ENCODE data around the gene ZNF595. TPM values are rescaled to one million over a fixed set of nuclear protein-coding genes. Genes with fewer than 3 reads are reported as not detected.
A peak's percentile ranks its signal among the peaks of the same experiment; 100 is the strongest.
"Not testable (repeated sequence)": the region's sequence is repeated elsewhere in the genome, so short reads cannot be mapped to it uniquely, and the experiment has no call there.

The ZNF595 gene
- total RNA-seq, 4 donors from 2014 or later, result 15.3 to 31.5 (median 24.2) TPM

- DNase-seq (ENCODE audit: low spot score in 2 of 2), result no peak
- Histone ChIP-seq H3K36me3 (no peaks in the 10 kb centered on the region), H3K4me3 (no peak overlapping the region), H3K4me1 (no peaks in the 10 kb centered on the region), H3K27me3 (peaks cover 13% of the 10 kb centered on the region), H3K9me3 (no peaks in the 10 kb centered on the region), H3K27ac (no peak overlapping the region)
- WGBS, result 80% methylated on average over 2 of the region's 2 CpGs
- TF ChIP-seq POLR2AphosphoS5 (IDR thresholded peaks at IDR 0.05) (no peak), CTCF (IDR thresholded peaks at IDR 0.05) (no peak)
Observed at GRCh38 chr4:113732-114131, 60.6 kb downstream of the ZNF595 start.

- H3K9me3 ChIP-seq, result no peaks in the 10 kb centered on the region
- H3K36me3 ChIP-seq, result no peaks in the 10 kb centered on the region
- peaks cover 9% of the 10 kb centered on the region for H3K27me3 ChIP-seq
- DNase-seq (ENCODE audit: low spot score in 2 of 2), result no peak
- TF ChIP-seq POLR2AphosphoS5 (IDR thresholded peaks at IDR 0.05), result no peak
- H3K4me3 ChIP-seq, result no peak overlapping the region
- H3K27ac ChIP-seq, result no peak overlapping the region
- no peaks in the 10 kb centered on the region for H3K4me1 ChIP-seq
Observed at GRCh38 chr4:114149-114548, 61.0 kb downstream of the ZNF595 start.

- Histone ChIP-seq H3K27me3 (no peaks in the 10 kb centered on the region), H3K4me3 (no peak overlapping the region), H3K27ac (no peak overlapping the region), H3K9me3 (no peaks in the 10 kb centered on the region), H3K36me3 (no peaks in the 10 kb centered on the region), H3K4me1 (no peaks in the 10 kb centered on the region)
- no peak for DNase-seq (ENCODE audit: low spot score in 2 of 2)
- TF ChIP-seq EP300 (IDR thresholded peaks at IDR 0.05) (no peak), POLR2A (IDR thresholded peaks at IDR 0.05) (no peak), POLR2AphosphoS5 (IDR thresholded peaks at IDR 0.05) (no peak), CTCF (IDR thresholded peaks at IDR 0.05) (no peak)
- 95% methylated on average over 1 of the region's 1 CpG for WGBS
Observed at GRCh38 chr4:116499-116898, 63.4 kb downstream of the ZNF595 start.

GRCh38 chr4:120616-121015, 67.5 kb downstream of the ZNF595 start:
- H3K4me1 ChIP-seq, result peaks cover 9% of the 10 kb centered on the region
- no peaks in the 10 kb centered on the region for H3K9me3 ChIP-seq
- no peaks in the 10 kb centered on the region for H3K27me3 ChIP-seq
- no peak overlapping the region for H3K4me3 ChIP-seq
- no peak overlapping the region for H3K27ac ChIP-seq
- TF ChIP-seq EP300 (IDR thresholded peaks at IDR 0.05), result no peak
- no peak for TF ChIP-seq POLR2AphosphoS5 (IDR thresholded peaks at IDR 0.05)
- TF ChIP-seq CTCF (IDR thresholded peaks at IDR 0.05), result no peak
- no peak for TF ChIP-seq POLR2A (IDR thresholded peaks at IDR 0.05)
- 53% methylated on average over 5 of the region's 5 CpGs for WGBS
- no peaks in the 10 kb centered on the region for H3K36me3 ChIP-seq
- DNase-seq (ENCODE audit: low spot score in 2 of 2), result no peak

- Histone ChIP-seq H3K27ac (no peak overlapping the region), H3K4me1 (peaks cover 17% of the 10 kb centered on the region), H3K36me3 (no peaks in the 10 kb centered on the region), H3K27me3 (no peaks in the 10 kb centered on the region), H3K4me3 (no peak overlapping the region), H3K9me3 (no peaks in the 10 kb centered on the region)
- 68% methylated on average over 7 of the region's 7 CpGs for WGBS
- TF ChIP-seq POLR2A (IDR thresholded peaks at IDR 0.05), result no peak
- no peak for TF ChIP-seq POLR2AphosphoS5 (IDR thresholded peaks at IDR 0.05)
- no peak for TF ChIP-seq EP300 (IDR thresholded peaks at IDR 0.05)
- no peak for TF ChIP-seq CTCF (IDR thresholded peaks at IDR 0.05)
- no peak for DNase-seq (ENCODE audit: low spot score in 2 of 2)
Observed at GRCh38 chr4:121408-122084, 68.4 kb downstream of the ZNF595 start.

- Histone ChIP-seq H3K36me3 (peaks cover 16% of the 10 kb centered on the region), H3K4me3 (peak overlapping the region; percentile 90), H3K27ac (peak overlapping the region; percentile 96), H3K4me1 (peaks cover 17% of the 10 kb centered on the region)
- 43% methylated on average over 10 of the region's 10 CpGs for WGBS
- H3K9me3 ChIP-seq; H3K27me3 ChIP-seq; DNase-seq (ENCODE audit: low spot score in 2 of 2): not testable (repeated sequence)
Observed at GRCh38 chr4:123922-124274, 70.8 kb downstream of the ZNF595 start.

All from suprapubic skin (tissue), 4 donors.